ENCODE results near the gene PRPF40B. TPM values are rescaled to one million over a fixed set of nuclear protein-coding genes. Genes with fewer than 3 reads are reported as not detected.
"Not testable (repeated sequence)": the region's sequence is repeated elsewhere in the genome, so short reads cannot be mapped to it uniquely, and the experiment has no call there.

PRPF40B gene
- total RNA-seq, 6 experiments from 2014 or later: 4.7 to 8.2 (median 6.3) TPM

- TF ChIP-seq POLR2A (IDR thresholded peaks at IDR 0.05) (no peak), CTCF (IDR thresholded peaks at IDR 0.05) (no peak)
- Histone ChIP-seq H3K4me1 (no peaks in the 10 kb centered on the region), H3K27me3 (no peaks in the 10 kb centered on the region), H3K27ac (no peak overlapping the region), H3K9me3 (no peaks in the 10 kb centered on the region), H3K36me3 (no peaks in the 10 kb centered on the region), H3K4me3 (no peak overlapping the region)
- intact Hi-C loops (cut with DNase I): no loop called here
- ATAC-seq (no peak), DNase-seq (no peak)
- 54% methylated on average over 3 of the region's 5 CpGs for WGBS (ENCODE audit: insufficient coverage, low coverage, low lambda C conversion rate, missing lambda C conversion rate)
Observed at GRCh38 chr12:49604856-49605255, 18.5 kb upstream of the PRPF40B start.

DNA sequence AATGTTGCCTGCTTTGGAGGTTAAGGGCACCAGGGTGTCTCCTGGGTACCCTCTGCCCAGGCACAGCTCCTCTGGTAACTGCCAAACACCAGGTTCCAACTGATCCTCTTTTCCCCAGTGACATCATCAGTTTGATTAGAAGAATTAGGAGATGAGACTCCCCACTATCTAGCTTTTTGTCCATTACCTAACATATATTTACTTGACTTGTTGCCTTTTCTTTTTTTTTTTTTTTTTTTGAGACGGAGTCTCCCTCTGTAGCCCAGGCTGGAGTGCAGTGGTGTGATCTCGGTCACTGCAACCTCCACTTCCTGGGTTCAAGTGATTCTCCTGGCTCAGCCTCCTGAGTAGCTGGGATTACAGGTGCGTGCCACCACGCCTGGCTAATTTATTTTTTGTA, 17.8 kb upstream of the PRPF40B start, which contains the start of gene FAM186B:
FAM186B (minus strand) TSS at position 101 of the 400 bp plus-strand sequence. CDS start 162 bp downstream, outside the sequence.
- H3K27ac ChIP-seq; H3K27me3 ChIP-seq; intact Hi-C loops (cut with DNase I); ATAC-seq; H3K9me3 ChIP-seq; H3K4me1 ChIP-seq; DNase-seq; H3K36me3 ChIP-seq; H3K4me3 ChIP-seq: not testable (repeated sequence)
- WGBS (ENCODE audit: insufficient coverage, low coverage, low lambda C conversion rate, missing lambda C conversion rate): 96% methylated on average over 4 of the region's 4 CpGs

- no peaks in the 10 kb centered on the region for H3K9me3 ChIP-seq
- intact Hi-C loops (cut with DNase I): no loop called here
- ATAC-seq (peak in 1 of 4 donors; percentile 13), DNase-seq (no peak)
- TF ChIP-seq POLR2A (IDR thresholded peaks at IDR 0.05) (no peak), CTCF (IDR thresholded peaks at IDR 0.05) (no peak)
- peaks cover 0 to 8% (median 2%) of the 10 kb centered on the region in 4 donors for H3K4me1 ChIP-seq
- no peaks in the 10 kb centered on the region for H3K27me3 ChIP-seq
- no CpG with 5 or more reads among the region's 2 CpGs for WGBS (ENCODE audit: insufficient coverage, low coverage, low lambda C conversion rate, missing lambda C conversion rate)
- no peaks in the 10 kb centered on the region for H3K36me3 ChIP-seq
- H3K4me3 ChIP-seq: no peak overlapping the region
- no peak overlapping the region for H3K27ac ChIP-seq
Observed at GRCh38 chr12:49609059-49609874, 14.1 kb upstream of the PRPF40B start.

DNA sequence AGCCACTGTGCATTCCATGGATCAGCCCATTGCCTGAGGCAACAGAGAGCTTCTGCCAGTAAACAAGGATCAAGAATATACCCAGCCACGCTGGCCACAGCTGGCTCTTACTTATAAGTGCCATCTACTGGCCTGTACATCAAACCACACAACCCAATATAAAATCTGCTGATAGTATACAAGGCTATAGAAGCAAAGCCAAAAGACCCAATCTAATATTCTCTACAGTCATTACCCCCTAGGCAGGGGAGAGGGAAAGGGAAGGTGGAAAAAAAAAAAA, 13.5 kb upstream of the PRPF40B start:
- Histone ChIP-seq H3K4me1 (peaks cover 0 to 8% (median 2%) of the 10 kb centered on the region in 4 donors), H3K9me3 (no peaks in the 10 kb centered on the region), H3K27ac (no peak overlapping the region), H3K36me3 (no peaks in the 10 kb centered on the region), H3K4me3 (no peak overlapping the region), H3K27me3 (no peaks in the 10 kb centered on the region)
- ATAC-seq (no peak), DNase-seq (no peak)
- 80% methylated on average over 1 of the region's 1 CpG for WGBS (ENCODE audit: insufficient coverage, low coverage, low lambda C conversion rate, missing lambda C conversion rate)
- no peak for TF ChIP-seq POLR2A (IDR thresholded peaks at IDR 0.05)
- intact Hi-C loops (cut with DNase I): no loop called here

DNA sequence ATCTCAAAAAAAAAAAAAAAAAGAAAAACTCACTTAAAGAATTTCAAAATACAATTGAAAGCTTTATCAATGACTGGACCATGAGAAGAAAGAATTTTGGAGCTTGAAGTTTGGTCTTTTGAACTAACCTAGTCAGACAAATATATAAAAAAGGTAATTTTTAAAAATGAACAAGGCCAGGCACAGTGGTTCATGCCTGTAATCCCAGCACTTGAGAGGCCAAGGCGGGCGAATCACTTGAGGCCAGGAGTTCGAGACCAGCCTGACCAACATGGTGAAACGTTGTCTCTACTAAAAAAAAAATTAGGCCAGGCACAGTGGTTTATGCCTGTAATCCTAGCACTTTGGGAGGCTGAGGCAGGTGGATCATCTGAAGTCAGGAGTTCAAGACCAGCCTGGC, 12.6 kb upstream of the PRPF40B start:
- DNase-seq; H3K27ac ChIP-seq; intact Hi-C loops (cut with DNase I); ATAC-seq; H3K4me3 ChIP-seq; H3K27me3 ChIP-seq; H3K9me3 ChIP-seq; H3K36me3 ChIP-seq; H3K4me1 ChIP-seq: not testable (repeated sequence)
- 84% methylated on average over 4 of the region's 4 CpGs for WGBS (ENCODE audit: insufficient coverage, low coverage, low lambda C conversion rate, missing lambda C conversion rate)

DNA sequence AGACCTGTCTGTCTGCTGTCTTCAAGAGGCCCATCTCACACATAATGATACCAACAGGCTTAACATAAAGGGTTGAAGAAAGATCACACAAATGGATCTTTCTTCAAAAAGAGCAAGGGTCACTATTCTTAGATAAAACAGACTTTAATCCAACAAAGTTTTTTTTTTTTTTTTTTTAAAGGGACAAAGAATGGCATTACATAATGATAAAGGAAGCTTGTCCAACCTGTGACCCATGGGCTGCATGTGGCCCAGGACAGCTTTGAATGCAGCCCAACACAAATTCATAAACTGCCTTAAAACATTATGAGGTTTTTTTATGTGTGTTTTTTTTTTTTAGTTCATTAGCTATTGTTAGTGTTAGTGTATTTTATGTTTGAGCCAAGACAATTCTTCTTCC, 11.2 kb upstream of the PRPF40B start:
- no peak overlapping the region for H3K4me3 ChIP-seq
- no peaks in the 10 kb centered on the region for H3K36me3 ChIP-seq
- no peaks in the 10 kb centered on the region for H3K27me3 ChIP-seq
- ATAC-seq (peak in 1 of 4 donors; percentile 60), DNase-seq (no peak)
- TF ChIP-seq POLR2A (IDR thresholded peaks at IDR 0.05) (no peak), CTCF (IDR thresholded peaks at IDR 0.05) (no peak)
- intact Hi-C loops (cut with DNase I): no loop called here
- no peaks in the 10 kb centered on the region for H3K9me3 ChIP-seq
- H3K4me1 ChIP-seq: peaks cover 0 to 8% (median 2%) of the 10 kb centered on the region in 4 donors
- no peak overlapping the region for H3K27ac ChIP-seq

All from right lobe of liver (tissue), 6 donors.